H1 (cell line): ENCODE data around the gene VEGFC.

ENCODE experiments used
- CHD2 ChIP-seq: IDR thresholded peaks from 2 replicates; pipeline ENCODE4 v1.6.1; 2012; ENCODE audit warnings: low read length, improper control_type of control experiment
- CTCF ChIP-seq, 3 experiments: IDR thresholded peaks; 1 replicate in 2 of 3; 2 replicates in 1 of 3; pipeline versions ENCODE4 v1.5.1 to v1.6.1; 2011; ENCODE audit warnings: low read length in 3 of 3, mild to moderate bottlenecking in 3 of 3, inconsistent platforms in 2 of 3, low read depth in 1 of 3, moderate library complexity in 1 of 3; ENCODE audit not compliant: insufficient read depth in 1 of 3; ENCODE audit errors: control extremely low read depth in 1 of 3
- EP300 ChIP-seq, 2 experiments: IDR thresholded peaks; 1 replicate in 1 of 2; 2 replicates in 1 of 2; pipeline ENCODE4 v1.6.1; 2011 to 2012; ENCODE audit warnings: low read depth in 2 of 2, low read length in 2 of 2, mild to moderate bottlenecking in 2 of 2, borderline replicate concordance in 1 of 2, inconsistent platforms in 1 of 2, moderate library complexity in 1 of 2
- EZH2 ChIP-seq: fragments of 200-600 bp; sonication (generic); IDR thresholded peaks from 2 replicates; pipeline ENCODE4 v1.7.1; 2012; ENCODE audit warnings: low read depth, mild to moderate bottlenecking, moderate library complexity, low read length, inconsistent platforms; ENCODE audit not compliant: severe bottlenecking
- GABPA ChIP-seq: IDR thresholded peaks from 2 replicates; pipeline ENCODE4 v1.6.1; 2011; ENCODE audit warnings: mild to moderate bottlenecking, low read length, moderate library complexity, borderline replicate concordance; ENCODE audit not compliant: insufficient read depth
- GTF2F1 ChIP-seq: IDR thresholded peaks from 2 replicates; pipeline ENCODE4 v1.6.1; 2012; ENCODE audit warnings: low read depth, low read length, improper control_type of control experiment, borderline replicate concordance
- JUN ChIP-seq: IDR thresholded peaks from 2 replicates; pipeline ENCODE4 v1.6.1; 2011; ENCODE audit warnings: low read depth, mild to moderate bottlenecking, improper control_type of control experiment, low read length
- KDM1A ChIP-seq: fragments of 200-600, 300-600 bp; sonication (generic); IDR thresholded peaks from 2 replicates; pipeline ENCODE4 v1.7.1; 2016; ENCODE audit warnings: mild to moderate bottlenecking, low read length, borderline replicate concordance
- PHF8 ChIP-seq: fragments of 200-600 bp; sonication (generic); conservative IDR thresholded peaks from 2 replicates; pipeline ENCODE4 v1.7.1; 2012; ENCODE audit warnings: low read depth, mild to moderate bottlenecking, inconsistent platforms, low read length, moderate library complexity
- POLR2A ChIP-seq, 2 experiments: IDR thresholded peaks; 1 replicate in 1 of 2; 2 replicates in 1 of 2; pipeline ENCODE4 v1.6.1; 2011; ENCODE audit warnings: low read depth in 2 of 2, low read length in 2 of 2, mild to moderate bottlenecking in 2 of 2; ENCODE audit errors: control extremely low read depth in 1 of 2
- RAD21 ChIP-seq, 2 experiments: IDR thresholded peaks in 1 of 2; conservative IDR thresholded peaks in 1 of 2; 2 replicates each; pipeline ENCODE4 v1.6.1; 2011; ENCODE audit warnings: low read depth in 2 of 2, low read length in 2 of 2, improper control_type of control experiment in 1 of 2, inconsistent platforms in 1 of 2, mild to moderate bottlenecking in 1 of 2, moderate library complexity in 1 of 2
- RFX5 ChIP-seq: IDR thresholded peaks from 2 replicates; pipeline ENCODE4 v1.6.1; 2011; ENCODE audit warnings: low read depth, low read length, improper control_type of control experiment, borderline replicate concordance
- SRF ChIP-seq: IDR thresholded peaks from 2 replicates; pipeline ENCODE4 v1.6.1; 2011; ENCODE audit warnings: mild to moderate bottlenecking, low read depth, low read length, moderate library complexity
- YY1 ChIP-seq: IDR thresholded peaks from 2 replicates; pipeline ENCODE4 v1.6.1; 2011; ENCODE audit warnings: low read depth, mild to moderate bottlenecking, low read length

- TF ChIP-seq CTCF (IDR thresholded peaks at IDR 0.05; ENCODE audit: control extremely low read depth in 1 of 3, insufficient read depth in 1 of 3, low read depth in 1 of 3, low read length in 3 of 3): no peak
- TF ChIP-seq EZH2: no peak
- TF ChIP-seq PHF8: no peak
- TF ChIP-seq CHD2: no peak
- TF ChIP-seq YY1: no peak
- no peak for TF ChIP-seq GABPA
- no peak for TF ChIP-seq RAD21 (IDR thresholded peaks at IDR 0.05 in 1 of 2, conservative IDR thresholded peaks at IDR 0.05 in 1 of 2; ENCODE audit: low read depth in 2 of 2, low read length in 2 of 2)
- no peak for TF ChIP-seq POLR2A (IDR thresholded peaks at IDR 0.05; ENCODE audit: control extremely low read depth in 1 of 2, low read depth in 2 of 2, low read length in 2 of 2)
- TF ChIP-seq KDM1A: no peak
- no peak for TF ChIP-seq EP300 (IDR thresholded peaks at IDR 0.05; ENCODE audit: borderline replicate concordance in 1 of 2, low read depth in 2 of 2, low read length in 2 of 2)
- TF ChIP-seq SRF: no peak
- no peak for TF ChIP-seq GTF2F1
- no peak for TF ChIP-seq JUN
- no peak for TF ChIP-seq RFX5
These were observed 73.8 kb downstream of the VEGFC start for GRCh38 chr4:176718881-176719280.
